H1 (cell line): ENCODE results near the gene SLC7A14. TPM values are rescaled to one million over a fixed set of nuclear protein-coding genes. Genes with fewer than 3 reads are reported as not detected.

Experiments used
- CTCF ChIA-PET: fragments of 300-600 bp; sonication (Branson Sonifier 250); formaldehyde crosslinking; loops from one replicate; lab custom pipeline; 2021; ENCODE audit not compliant: partially characterized antibody; lab: Charles Lee
- POLR2A ChIA-PET: fragments of 300-600 bp; sonication (Branson Sonifier 250); formaldehyde crosslinking; loops from one replicate; lab custom pipeline; 2021; ENCODE audit warnings: inconsistent platforms; ENCODE audit not compliant: partially characterized antibody; lab: Charles Lee
- DNase-seq, 2 experiments: peaks; one replicate each; pipeline versions ENCODE4 v3.0.0 to v3.0.0-alpha.2; 2010 to 2022; ENCODE audit warnings: low spot score in 2 of 2, low read depth in 1 of 2, mixed read lengths in 1 of 2
- FAIRE-seq: peaks from 2 replicates; lab custom pipeline; 2011; peaks lifted over from hg19 to GRCh38; lab: Jason Lieb, UNC
- H2AFZ ChIP-seq: 2 replicates; pipeline ENCODE4 v1.8.1; 2012; ENCODE audit warnings: low read length, inconsistent platforms
- H2AK5ac ChIP-seq: 2 replicates; pipeline ENCODE4 v1.6.1; 2013; ENCODE audit warnings: low read depth, low read length
- H2BK120ac ChIP-seq: replicated peaks from 2 replicates; pipeline ENCODE3; 2013; ENCODE audit warnings: low read depth, low read length, inconsistent platforms
- H2BK12ac ChIP-seq: 2 replicates; pipeline ENCODE4 v1.6.1; 2013; ENCODE audit warnings: low read depth, low read length
- H2BK15ac ChIP-seq: 2 replicates; pipeline ENCODE4 v1.6.1; 2013; ENCODE audit warnings: low read length
- H2BK20ac ChIP-seq: 2 replicates; pipeline ENCODE4 v1.6.1; 2013; ENCODE audit warnings: low read length
- H2BK5ac ChIP-seq: 2 replicates; pipeline ENCODE4 v1.6.1; 2013; ENCODE audit warnings: low read depth, low read length
- H3K14ac ChIP-seq: 2 replicates; pipeline ENCODE4 v1.6.1; 2013; ENCODE audit warnings: inconsistent platforms; ENCODE audit not compliant: insufficient read length
- H3K18ac ChIP-seq: 2 replicates; pipeline ENCODE4 v1.6.1; 2013; ENCODE audit warnings: low read length; ENCODE audit errors: extremely low read depth
- H3K23ac ChIP-seq: 2 replicates; pipeline ENCODE4 v1.6.1; 2013; ENCODE audit warnings: inconsistent platforms; ENCODE audit not compliant: insufficient read length
- H3K23me2 ChIP-seq: 2 replicates; pipeline ENCODE4 v1.6.1; 2013; ENCODE audit warnings: low read depth, low read length
- H3K27ac ChIP-seq: 2 replicates; pipeline ENCODE4 v1.6.1; 2011; ENCODE audit warnings: low read depth, low read length, inconsistent platforms
- H3K27me3 ChIP-seq, 4 experiments: replicated peaks in 1 of 4; 1 replicate in 1 of 4; 2 replicates in 3 of 4; pipeline versions ENCODE4 v1.6.1 to v1.8.1; 2011 to 2013; ENCODE audit warnings: low read length in 3 of 4, mild to moderate bottlenecking in 3 of 4, inconsistent platforms in 2 of 4, mixed read lengths in 2 of 4, moderate library complexity in 1 of 4; ENCODE audit not compliant: control insufficient read depth in 3 of 4, insufficient read depth in 3 of 4; ENCODE audit errors: extremely low read depth in 1 of 4
- H3K36me3 ChIP-seq, 4 experiments: 2 replicates each; pipeline versions ENCODE4 v1.6.1 to v1.8.1; 2011 to 2013; ENCODE audit warnings: mild to moderate bottlenecking in 4 of 4, low read length in 3 of 4, moderate library complexity in 2 of 4, control low read depth in 1 of 4, inconsistent platforms in 1 of 4; ENCODE audit not compliant: insufficient read depth in 4 of 4, control insufficient read depth in 2 of 4
- H3K4ac ChIP-seq: replicated peaks from 2 replicates; pipeline ENCODE3; 2013; ENCODE audit warnings: low read length, low read depth, mixed read lengths, inconsistent platforms; ENCODE audit not compliant: insufficient read length
- H3K4me1 ChIP-seq, 4 experiments: replicated peaks in 1 of 4; 1 replicate in 1 of 4; 2 replicates in 3 of 4; pipeline versions ENCODE4 v1.6.1 to v1.8.1; 2011 to 2013; ENCODE audit warnings: low read length in 3 of 4, inconsistent platforms in 2 of 4, mixed read lengths in 1 of 4; ENCODE audit not compliant: insufficient read depth in 4 of 4, control insufficient read depth in 3 of 4
- H3K4me2 ChIP-seq, 2 experiments: 2 replicates each; pipeline versions ENCODE4 v1.6.1 to v1.8.1; 2011 to 2013; ENCODE audit warnings: low read depth in 2 of 2, low read length in 2 of 2, control low read depth in 1 of 2, inconsistent platforms in 1 of 2, mild to moderate bottlenecking in 1 of 2; ENCODE audit not compliant: insufficient read depth in 1 of 2
- H3K4me3 ChIP-seq, 4 experiments: fragments of 200-600, 300-600 bp in 1 of 4; sonication (generic), shearing (Covaris generic), sonication (Bioruptor Twin) in 1 of 4; 2 replicates each; pipeline versions ENCODE4 v1.5.1 to v1.8.1; 2011 to 2016; ENCODE audit warnings: low read length in 4 of 4, low read depth in 3 of 4, control low read depth in 2 of 4, inconsistent platforms in 2 of 4, mild to moderate bottlenecking in 2 of 4, mixed read lengths in 1 of 4, moderate library complexity in 1 of 4; ENCODE audit not compliant: insufficient read depth in 2 of 4; ENCODE audit errors: extremely low read depth in 1 of 4
- H3K56ac ChIP-seq: replicated peaks from 2 replicates; pipeline ENCODE3; 2013; ENCODE audit warnings: low read depth, mild to moderate bottlenecking, mixed read lengths, low read length, inconsistent platforms; ENCODE audit not compliant: insufficient read length
- H3K79me1 ChIP-seq: 2 replicates; pipeline ENCODE4 v1.6.1; 2013; ENCODE audit warnings: low read depth, low read length, control low read depth
- H3K79me2 ChIP-seq, 2 experiments: 2 replicates each; pipeline versions ENCODE4 v1.6.1 to v1.8.1; 2012 to 2013; ENCODE audit warnings: low read length in 2 of 2, mild to moderate bottlenecking in 2 of 2, inconsistent platforms in 1 of 2; ENCODE audit not compliant: insufficient read depth in 2 of 2, control insufficient read depth in 1 of 2
- H3K9ac ChIP-seq, 4 experiments: replicated peaks in 1 of 4; 1 replicate in 1 of 4; 2 replicates in 3 of 4; pipeline versions ENCODE4 v1.6.1 to v1.8.1; 2011 to 2013; ENCODE audit warnings: low read depth in 3 of 4, low read length in 3 of 4, control low read depth in 2 of 4, mild to moderate bottlenecking in 2 of 4, moderate library complexity in 2 of 4, inconsistent platforms in 1 of 4; ENCODE audit errors: extremely low read depth in 1 of 4
- H3K9me3 ChIP-seq, 2 experiments: 2 replicates each; pipeline versions ENCODE4 v1.6.1 to v1.8.1; 2012 to 2013; ENCODE audit warnings: mild to moderate bottlenecking in 2 of 2, moderate library complexity in 2 of 2, control low read depth in 1 of 2, inconsistent platforms in 1 of 2, low read depth in 1 of 2, low read length in 1 of 2, mixed read lengths in 1 of 2; ENCODE audit not compliant: insufficient read depth in 2 of 2
- H4K20me1 ChIP-seq, 2 experiments: replicated peaks in 1 of 2; 2 replicates each; pipeline versions ENCODE3 to v1.8.1; 2011 to 2013; ENCODE audit warnings: inconsistent platforms in 2 of 2, low read length in 2 of 2, mild to moderate bottlenecking in 1 of 2; ENCODE audit not compliant: insufficient read depth in 2 of 2, control insufficient read depth in 1 of 2
- H4K5ac ChIP-seq: 2 replicates; pipeline ENCODE4 v1.6.1; 2013; ENCODE audit warnings: low read length, low read depth, mixed read lengths, inconsistent platforms; ENCODE audit not compliant: insufficient read length
- H4K8ac ChIP-seq: 2 replicates; pipeline ENCODE4 v1.8.0; 2013; ENCODE audit warnings: mild to moderate bottlenecking, moderate library complexity, low read length, inconsistent platforms; ENCODE audit not compliant: insufficient read depth; ENCODE audit errors: extremely low read depth
- H4K91ac ChIP-seq: replicated peaks from 2 replicates; pipeline ENCODE3; 2013; ENCODE audit warnings: low read length, mixed read lengths, inconsistent platforms; ENCODE audit not compliant: insufficient read length
- CHD1 ChIP-seq: IDR thresholded peaks from 2 replicates; pipeline ENCODE4 v1.6.1; 2012; ENCODE audit warnings: low read depth, low read length, improper control_type of control experiment
- CHD2 ChIP-seq: IDR thresholded peaks from 2 replicates; pipeline ENCODE4 v1.6.1; 2012; ENCODE audit warnings: low read length, improper control_type of control experiment
- EP300 ChIP-seq, 2 experiments: IDR thresholded peaks; 1 replicate in 1 of 2; 2 replicates in 1 of 2; pipeline ENCODE4 v1.6.1; 2011 to 2012; ENCODE audit warnings: low read depth in 2 of 2, low read length in 2 of 2, mild to moderate bottlenecking in 2 of 2, borderline replicate concordance in 1 of 2, inconsistent platforms in 1 of 2, moderate library complexity in 1 of 2
- JUN ChIP-seq: IDR thresholded peaks from 2 replicates; pipeline ENCODE4 v1.6.1; 2011; ENCODE audit warnings: low read depth, mild to moderate bottlenecking, improper control_type of control experiment, low read length
- JUND ChIP-seq: IDR thresholded peaks from 2 replicates; pipeline ENCODE4 v1.6.1; 2011; ENCODE audit warnings: mild to moderate bottlenecking, improper control_type of control experiment, low read length
- KDM5A ChIP-seq: fragments of 200-600 bp; IDR thresholded peaks from 2 replicates; pipeline ENCODE4 v1.7.1; 2012; ENCODE audit warnings: mild to moderate bottlenecking, low read length, inconsistent platforms, mixed read lengths
- RBBP5 ChIP-seq: IDR thresholded peaks from 2 replicates; pipeline ENCODE4 v1.7.1; 2012; ENCODE audit warnings: low read depth, mild to moderate bottlenecking, inconsistent platforms, low read length, moderate library complexity, borderline replicate concordance
- RXRA ChIP-seq: IDR thresholded peaks from 2 replicates; pipeline ENCODE4 v1.6.1; 2011; ENCODE audit warnings: low read depth, mild to moderate bottlenecking, low read length, moderate library complexity; ENCODE audit not compliant: insufficient read depth
- SIX5 ChIP-seq: IDR thresholded peaks from 2 replicates; pipeline ENCODE4 v1.6.1; 2011; ENCODE audit warnings: mild to moderate bottlenecking, low read depth, low read length
- TAF1 ChIP-seq: IDR thresholded peaks from 2 replicates; pipeline ENCODE4 v1.6.1; 2011; ENCODE audit warnings: mild to moderate bottlenecking, low read depth, low read length
- TAF7 ChIP-seq: optimal IDR thresholded peaks from 2 replicates; pipeline ENCODE3; 2011; ENCODE audit warnings: low read depth, mild to moderate bottlenecking, inconsistent platforms, low read length, moderate library complexity, borderline replicate concordance
- WGBS, 2 experiments: shearing (Covaris generic) in 1 of 2; methylation state at CpG; one replicate each; pipeline versions ENCODE4 v1.1.6 to v1.1.7; 2013 to 2015; ENCODE audit warnings: low lambda C conversion rate in 2 of 2, mixed read lengths in 2 of 2, inconsistent platforms in 1 of 2, low coverage in 1 of 2, missing lambda C conversion rate in 1 of 2; ENCODE audit not compliant: insufficient replicate concordance in 2 of 2, insufficient coverage in 1 of 2, insufficient read length in 1 of 2; ENCODE audit errors: extremely low coverage in 1 of 2, missing lambda C conversion rate in 1 of 2; 5-methylcytosine and 5-hydroxymethylcytosine counted together
- polyA plus RNA-seq, 7 experiments: library from polyadenylated mRNA; depleted of rRNA in 3 of 7; stranded (reverse) in 5 of 7; unstranded in 2 of 7; fragments of >200 nt in 5 of 7; fragments of 200-250 nt in 2 of 7; gene quantifications; 1 replicate in 5 of 7; 2 replicates in 1 of 7; 4 replicates in 1 of 7; pipeline versions ENCODE4 v1.2.1 to v1.2.3, GENCODE V29; 2011 to 2013; ENCODE audit warnings: missing spikeins in 2 of 7, mixed read lengths in 2 of 7
- total RNA-seq: library from RNA; stranded (reverse); fragmentation: NEBNext Ultra II Directional; extraction: Animal tissue kit (Norgen Biotek cat#: 25700); gene quantifications from 2 replicates; pipeline ENCODE4 v1.2.1, GENCODE V29; 2021
- TF ChIP-seq, protein P1 (sequence below), 3 experiments: IDR thresholded peaks; 1 replicate in 2 of 3; 2 replicates in 1 of 3; pipeline versions ENCODE4 v1.5.1 to v1.6.1; 2011; ENCODE audit warnings: low read length in 3 of 3, mild to moderate bottlenecking in 3 of 3, inconsistent platforms in 2 of 3, low read depth in 1 of 3, moderate library complexity in 1 of 3; ENCODE audit not compliant: insufficient read depth in 1 of 3; ENCODE audit errors: control extremely low read depth in 1 of 3

The SLC7A14 gene
- total and polyA plus RNA-seq, 2 of the 8 experiments (the other 6 are each of a cell fraction or from before 2014, with no cell fraction given), result 0.21 to 0.95 TPM

DNA sequence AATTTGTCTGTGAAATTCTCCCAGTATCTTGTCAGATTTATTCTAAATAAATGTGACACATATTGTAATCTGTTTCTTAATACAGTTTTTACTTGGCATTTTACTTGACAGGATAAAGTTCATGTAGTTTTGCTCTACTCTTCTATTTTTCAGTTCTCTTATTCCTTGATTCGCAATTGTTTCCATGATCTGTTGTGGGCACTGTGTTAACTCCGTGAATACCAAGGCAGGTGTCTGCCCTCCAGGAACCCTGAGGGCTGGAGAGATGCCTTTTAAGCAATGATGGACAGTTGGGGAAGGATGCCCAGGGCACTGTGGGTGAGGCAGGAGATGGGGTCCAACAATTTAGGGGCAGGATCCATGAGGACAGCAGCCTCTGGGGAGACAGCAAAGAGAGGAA, 164.1 kb downstream of the SLC7A14 start:
- Histone ChIP-seq H2BK20ac (no peak overlapping the region), H3K27me3 (peaks cover 10 to 39% (median 31%) of the 10 kb centered on the region in 4 experiments), H4K5ac (no peak overlapping the region), H4K8ac (no peak overlapping the region), H3K4me3 (no peak overlapping the region), H3K27ac (no peak overlapping the region), H2BK120ac (no peak overlapping the region), H3K9ac (no peak overlapping the region), H3K79me2 (no peaks in the 10 kb centered on the region), H3K23ac (no peak overlapping the region), H2BK15ac (no peak overlapping the region), H2AK5ac (no peak overlapping the region), H3K79me1 (no peaks in the 10 kb centered on the region), H3K9me3 (no peaks in the 10 kb centered on the region), H3K4me2 (no peak overlapping the region), H3K36me3 (no peaks in the 10 kb centered on the region), H2AFZ (no peak overlapping the region), H3K4me1 (peaks cover 2 to 11% (median 9%) of the 10 kb centered on the region in 4 experiments), H3K4ac (no peak overlapping the region), H3K14ac (no peak overlapping the region), H2BK5ac (no peak overlapping the region), H3K56ac (no peak overlapping the region), H2BK12ac (no peak overlapping the region), H3K23me2 (peaks cover 7% of the 10 kb centered on the region; the same call in 1 of the 2 replicates), H4K91ac (no peak overlapping the region), H3K18ac (no peak overlapping the region), H4K20me1 (peaks cover 0 to 3% of the 10 kb centered on the region in 2 experiments)
- CTCF ChIA-PET, result interaction anchor here (0.7 to 1.7 kb wide), 4 partner anchors 9 to 390 kb away, joined by 3 to 7 read pairs (median 4); no protein-coding TSS in a partner anchor
- DNase-seq (no peak), FAIRE-seq (no peak)
- 92% methylated on average over 2 of the region's 2 CpGs; no CpG with 5 or more reads in 1 of the 2 experiments for WGBS, 2 experiments
- POLR2A ChIA-PET, result no interaction called here
- no peak for TF ChIP-seq SIX5
- no peak for TF ChIP-seq KDM5A
- TF ChIP-seq, protein P1, sequence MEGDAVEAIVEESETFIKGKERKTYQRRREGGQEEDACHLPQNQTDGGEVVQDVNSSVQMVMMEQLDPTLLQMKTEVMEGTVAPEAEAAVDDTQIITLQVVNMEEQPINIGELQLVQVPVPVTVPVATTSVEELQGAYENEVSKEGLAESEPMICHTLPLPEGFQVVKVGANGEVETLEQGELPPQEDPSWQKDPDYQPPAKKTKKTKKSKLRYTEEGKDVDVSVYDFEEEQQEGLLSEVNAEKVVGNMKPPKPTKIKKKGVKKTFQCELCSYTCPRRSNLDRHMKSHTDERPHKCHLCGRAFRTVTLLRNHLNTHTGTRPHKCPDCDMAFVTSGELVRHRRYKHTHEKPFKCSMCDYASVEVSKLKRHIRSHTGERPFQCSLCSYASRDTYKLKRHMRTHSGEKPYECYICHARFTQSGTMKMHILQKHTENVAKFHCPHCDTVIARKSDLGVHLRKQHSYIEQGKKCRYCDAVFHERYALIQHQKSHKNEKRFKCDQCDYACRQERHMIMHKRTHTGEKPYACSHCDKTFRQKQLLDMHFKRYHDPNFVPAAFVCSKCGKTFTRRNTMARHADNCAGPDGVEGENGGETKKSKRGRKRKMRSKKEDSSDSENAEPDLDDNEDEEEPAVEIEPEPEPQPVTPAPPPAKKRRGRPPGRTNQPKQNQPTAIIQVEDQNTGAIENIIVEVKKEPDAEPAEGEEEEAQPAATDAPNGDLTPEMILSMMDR (IDR thresholded peaks at IDR 0.05; ENCODE audit: control extremely low read depth in 1 of 3, insufficient read depth in 1 of 3, low read depth in 1 of 3, low read length in 3 of 3), result no peak
- TF ChIP-seq JUN, result no peak
- TF ChIP-seq CHD2, result no peak
- no peak for TF ChIP-seq TAF7
- TF ChIP-seq CHD1, result no peak
- no peak for TF ChIP-seq RBBP5
- no peak for TF ChIP-seq RXRA
- TF ChIP-seq TAF1, result no peak
- no peak for TF ChIP-seq JUND
- no peak for TF ChIP-seq EP300 (IDR thresholded peaks at IDR 0.05; ENCODE audit: borderline replicate concordance in 1 of 2, low read depth in 2 of 2, low read length in 2 of 2)
